GM23338 (cell line): ENCODE data around the gene OCA2. TPM values are rescaled to one million over a fixed set of nuclear protein-coding genes. Genes with fewer than 3 reads are reported as not detected.

ENCODE experiments used
- CREB1 ChIP-seq: fragments of 250-450 bp; sonication (Bioruptor Pico); IDR thresholded peaks from 2 replicates; pipeline ENCODE4 v1.5.0; 2020; ENCODE audit warnings: low read depth, mild to moderate bottlenecking, moderate library complexity
- ETS1 ChIP-seq: IDR thresholded peaks from 2 replicates; pipeline ENCODE4 v1.6.1; 2016; ENCODE audit warnings: antibody characterized with exemption
- EZH2phosphoT487 ChIP-seq: fragments of 200-600 bp; sonication (generic); IDR thresholded peaks from one replicate; pipeline ENCODE4 v1.8.1; 2018; ENCODE audit warnings: antibody characterized with exemption; ENCODE audit not compliant: unreplicated experiment
- NANOG ChIP-seq: IDR thresholded peaks from 2 replicates; pipeline ENCODE4 v1.6.1; 2016; ENCODE audit warnings: antibody characterized with exemption, borderline replicate concordance
- POLR2AphosphoS5 ChIP-seq: IDR thresholded peaks from 2 replicates; pipeline ENCODE4 v1.6.1; 2016; ENCODE audit warnings: antibody characterized with exemption, low read depth
- REST ChIP-seq: IDR thresholded peaks from one replicate; pipeline ENCODE4 v1.6.1; 2018; ENCODE audit warnings: antibody characterized with exemption; ENCODE audit not compliant: unreplicated experiment
- ZNF114 ChIP-seq: fragments of 250-450 bp; sonication (Bioruptor Pico); IDR thresholded peaks from 2 replicates; pipeline ENCODE4 v1.5.0; 2020; ENCODE audit warnings: mild to moderate bottlenecking, moderate library complexity
- ZNF331 ChIP-seq: fragments of 250-450 bp; sonication (Bioruptor Pico); IDR thresholded peaks from 2 replicates; pipeline ENCODE4 v1.5.0; 2020; ENCODE audit warnings: low read depth, mild to moderate bottlenecking, moderate library complexity
- ZNF462 ChIP-seq: fragments of 250-450 bp; sonication (Bioruptor Pico); IDR thresholded peaks from 2 replicates; pipeline ENCODE4 v1.5.0; 2020; ENCODE audit warnings: mild to moderate bottlenecking, moderate library complexity
- polyA plus RNA-seq: library from polyadenylated mRNA; unstranded; fragments of >200 nt; fragmentation: Nextera tagmentation; extraction: Ambion mirVana; gene quantifications from 2 replicates; pipeline ENCODE4 v1.2.1, GENCODE V29; 2016
- total RNA-seq: library from RNA; depleted of rRNA; stranded (reverse); fragments of >200 nt; shearing (Covaris generic); gene quantifications from 2 replicates; pipeline ENCODE4 v1.2.3, GENCODE V29; 2014

The OCA2 gene
- total and polyA plus RNA-seq, 2 experiments from 2014 or later = 0.40 to 0.69 TPM

- TF ChIP-seq ZNF462 (no peak), ZNF331 (CRISPR knock-in tag) (no peak), ZNF114 (CRISPR knock-in tag) (no peak), CREB1 (CRISPR knock-in tag) (no peak), ETS1 (no peak), POLR2AphosphoS5 (no peak), NANOG (no peak), EZH2phosphoT487 (no peak), REST (no peak)
Measured at GRCh38 chr15:27707257-27707656, 391.9 kb downstream of the OCA2 start (continued).
